Uterus (tissue), 2 donors: ENCODE measurements around the gene L1CAM.

Source experiments
- CTCF ChIP-seq, 4 experiments: fragments of 200-600 bp in 2 of 4; fragments of 450-650 bp in 2 of 4; sonication (generic) in 2 of 4; IDR thresholded peaks; one replicate each; pipeline ENCODE4 v1.5.1; 2016 to 2019; ENCODE audit warnings: antibody characterized with exemption in 4 of 4, mild to moderate bottlenecking in 2 of 4, moderate library complexity in 1 of 4
- POLR2A ChIP-seq, 2 donors: fragments of 450-650 bp; IDR thresholded peaks; one replicate each; pipeline ENCODE4 v1.6.1; 2016; ENCODE audit warnings: antibody characterized with exemption in 2 of 2, mild to moderate bottlenecking in 1 of 2, moderate library complexity in 1 of 2

DNA sequence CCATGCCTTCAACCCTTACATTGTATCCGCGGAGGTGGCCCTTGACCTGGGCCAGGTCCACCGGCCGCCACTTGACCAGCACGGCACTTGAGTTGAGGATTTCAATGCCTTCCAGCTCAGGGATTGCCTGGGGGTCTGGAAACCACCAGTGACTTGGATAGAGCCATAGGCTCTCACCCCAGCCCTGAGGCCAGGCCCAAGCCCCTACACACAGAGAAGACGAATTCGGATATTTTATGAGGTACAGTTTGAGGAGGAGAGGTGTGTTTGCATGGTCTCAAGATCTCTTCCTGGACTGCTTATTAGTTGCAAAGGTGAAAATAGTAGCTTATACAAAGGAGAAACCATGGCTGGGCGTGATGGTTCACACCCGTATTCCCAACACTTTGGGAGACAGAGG is 20.3 kb downstream of the L1CAM start:
- TF ChIP-seq CTCF (IDR thresholded peaks at IDR 0.05) (no peak), POLR2A (IDR thresholded peaks at IDR 0.05) (no peak)
